GM12873 (cell line): ENCODE data around the gene OR2G2.

Experiments
- CTCF ChIP-seq: IDR thresholded peaks from 2 replicates; pipeline ENCODE4 v1.5.1; 2012; ENCODE audit warnings: low read depth, mild to moderate bottlenecking, moderate library complexity, low read length, control low read depth; ENCODE audit not compliant: insufficient read depth; ENCODE audit errors: missing control alignments

OR2G2 gene

GRCh38 chr1:247551721-247552120, 36.4 kb upstream of the OR2G2 start:
- TF ChIP-seq CTCF = no peak

- no peak for TF ChIP-seq CTCF
Measured at GRCh38 chr1:247552231-247552630, 35.9 kb upstream of the OR2G2 start.

GRCh38 chr1:247557926-247558674, 30.1 kb upstream of the OR2G2 start:
- TF ChIP-seq CTCF = no peak

GRCh38 chr1:247561711-247562110, 26.4 kb upstream of the OR2G2 start:
- TF ChIP-seq CTCF = no peak

- no peak for TF ChIP-seq CTCF
Measured at GRCh38 chr1:247562198-247562597, 26.0 kb upstream of the OR2G2 start.

- TF ChIP-seq CTCF = no peak
Measured at GRCh38 chr1:247574236-247574635, 13.9 kb upstream of the OR2G2 start.

- no peak for TF ChIP-seq CTCF
Measured at GRCh38 chr1:247574664-247575063, 13.5 kb upstream of the OR2G2 start.
